ENCODE data around the gene PRRC2A. TPM values are rescaled to one million over a fixed set of nuclear protein-coding genes. Genes with fewer than 3 reads are reported as not detected.

PRRC2A gene
- total RNA-seq, 2 experiments from 2014 or later = 156 to 355 TPM

DNA sequence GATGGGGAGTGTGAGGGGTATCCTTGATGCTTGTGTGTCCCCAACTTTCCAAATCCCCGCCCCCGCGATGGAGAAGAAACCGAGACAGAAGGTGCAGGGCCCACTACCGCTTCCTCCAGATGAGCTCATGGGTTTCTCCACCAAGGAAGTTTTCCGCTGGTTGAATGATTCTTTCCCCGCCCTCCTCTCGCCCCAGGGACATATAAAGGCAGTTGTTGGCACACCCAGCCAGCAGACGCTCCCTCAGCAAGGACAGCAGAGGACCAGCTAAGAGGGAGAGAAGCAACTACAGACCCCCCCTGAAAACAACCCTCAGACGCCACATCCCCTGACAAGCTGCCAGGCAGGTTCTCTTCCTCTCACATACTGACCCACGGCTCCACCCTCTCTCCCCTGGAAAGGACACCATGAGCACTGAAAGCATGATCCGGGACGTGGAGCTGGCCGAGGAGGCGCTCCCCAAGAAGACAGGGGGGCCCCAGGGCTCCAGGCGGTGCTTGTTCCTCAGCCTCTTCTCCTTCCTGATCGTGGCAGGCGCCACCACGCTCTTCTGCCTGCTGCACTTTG is 45.1 kb upstream of the PRRC2A start, which contains the start of gene TNF:
Gene TNF (plus strand): TSS at position 231 of the 567 bp plus-strand sequence. CDS start 177 bp downstream, at position 408.
- Histone ChIP-seq H3K4me1 (ENCODE audit: insufficient read depth, low read length, poor library complexity, severe bottlenecking) (peaks cover 88% of the 10 kb centered on the region), H3K36me3 (ENCODE audit: insufficient read depth, low read length) (peaks cover 12% of the 10 kb centered on the region; the same call in 1 of the 2 replicates), H3K27ac (ENCODE audit: low read depth, low read length, poor library complexity, severe bottlenecking) (peak within 1 kb of the TSS; percentile 42), H3K9me3 (ENCODE audit: low read length) (no peaks in the 10 kb centered on the region), H3K4me2 (ENCODE audit: low read length) (peak within 1 kb of the TSS; percentile 86), H3K9me2 (ENCODE audit: insufficient read depth, low read length) (no peaks in the 10 kb centered on the region), H2AFZ (ENCODE audit: low read length) (peak within 1 kb of the TSS; percentile 57), H3K4me3 (ENCODE audit: low read depth, low read length, poor library complexity, severe bottlenecking) (peak within 1 kb of the TSS; percentile 69), H3K79me2 (ENCODE audit: insufficient read depth, low read depth, low read length) (peaks cover 14% of the 10 kb centered on the region; the same call in 1 of the 2 replicates), H4K20me1 (ENCODE audit: insufficient read depth, low read length) (no peaks in the 10 kb centered on the region)
- POLR2A ChIA-PET = interaction anchor here (0.9 to 2.1 kb wide), 13 partner anchors 8 to 460 kb away, joined by 3 to 10 read pairs (median 5); partner anchors contain the start of genes DDX39B and NFKBIL1
- DNase-seq (ENCODE audit: low spot score) = peak; percentile 61
- no peak for TF ChIP-seq CTCF (conservative IDR thresholded peaks at IDR 0.05; ENCODE audit: low read length)
- intact Hi-C loops (cut with micrococcal nuclease; ENCODE audit: unreplicated experiment) = no loop called here
- no TSS peak for BruUV-seq (replicated peaks)
- CTCF ChIA-PET (ENCODE audit: unreplicated experiment) = interaction anchor here (1.3 to 1.8 kb wide), 3 partner anchors 7 to 22 kb away, joined by 3 to 5 read pairs (median 3); partner anchors contain the start of gene LST1

- Histone ChIP-seq H3K4me3 (ENCODE audit: low read depth, low read length, poor library complexity, severe bottlenecking) (peak overlapping the region; percentile 69), H4K20me1 (ENCODE audit: insufficient read depth, low read length) (no peaks in the 10 kb centered on the region), H2AFZ (ENCODE audit: low read length) (peak overlapping the region; percentile 57), H3K4me2 (ENCODE audit: low read length) (peak overlapping the region; percentile 86), H3K27ac (ENCODE audit: low read depth, low read length, poor library complexity, severe bottlenecking) (peak overlapping the region; percentile 42), H3K79me2 (ENCODE audit: insufficient read depth, low read depth, low read length) (peaks cover 14% of the 10 kb centered on the region; the same call in 1 of the 2 replicates), H3K4me1 (ENCODE audit: insufficient read depth, low read length, poor library complexity, severe bottlenecking) (peaks cover 84% of the 10 kb centered on the region), H3K36me3 (ENCODE audit: insufficient read depth, low read length) (peaks cover 13% of the 10 kb centered on the region; the same call in 1 of the 2 replicates), H3K9me3 (ENCODE audit: low read length) (no peaks in the 10 kb centered on the region), H3K9me2 (ENCODE audit: insufficient read depth, low read length) (no peaks in the 10 kb centered on the region)
- intact Hi-C loops (cut with micrococcal nuclease; ENCODE audit: unreplicated experiment) = no loop called here
- POLR2A ChIA-PET = interaction anchor here (0.7 to 2.1 kb wide), 13 partner anchors 8 to 460 kb away, joined by 3 to 10 read pairs (median 5); partner anchors contain the start of genes NCR3 and NFKBIL1
- no peak for TF ChIP-seq CTCF (conservative IDR thresholded peaks at IDR 0.05; ENCODE audit: low read length)
- TF ChIP-seq EZH2phosphoT487 (IDR thresholded peaks at IDR 0.05; ENCODE audit: borderline replicate concordance, low read depth, low read length) = no peak
- peak; percentile 66 for DNase-seq (ENCODE audit: low spot score)
- CTCF ChIA-PET (ENCODE audit: unreplicated experiment) = interaction anchor here (1.7 to 1.8 kb wide), 2 partner anchors 11 to 22 kb away, joined by 5 read pairs; partner anchors contain the start of gene LST1
- BruUV-seq (replicated peaks) = TSS peak; percentile 60
These were observed 44.4 kb upstream of the PRRC2A start for GRCh38 chr6:31575952-31576685.

Data from OCI-LY7 (cell line).